Superior temporal gyrus (tissue), 1 donor: ENCODE results near the gene ANAPC13.

Experiments
- DNase-seq: peaks from one replicate; pipeline ENCODE4 v3.0.0-alpha.2; 2016; ENCODE audit errors: extremely low spot score

The ANAPC13 gene

GRCh38 chr3:134485718-134486576 lies at the start of gene ANAPC13, which contains the start of gene CEP63:
Gene ANAPC13 (minus strand): TSS chr3:134485985. CDS start chr3:134482904, 3,081 bp downstream.
Gene CEP63 (plus strand): TSS chr3:134486057. CDS start chr3:134495321, 9,264 bp downstream.
- DNase-seq: peak; percentile 95

GRCh38 chr3:134535186-134535970 lies 49.6 kb upstream of the ANAPC13 start:
- no peak for DNase-seq

DNA sequence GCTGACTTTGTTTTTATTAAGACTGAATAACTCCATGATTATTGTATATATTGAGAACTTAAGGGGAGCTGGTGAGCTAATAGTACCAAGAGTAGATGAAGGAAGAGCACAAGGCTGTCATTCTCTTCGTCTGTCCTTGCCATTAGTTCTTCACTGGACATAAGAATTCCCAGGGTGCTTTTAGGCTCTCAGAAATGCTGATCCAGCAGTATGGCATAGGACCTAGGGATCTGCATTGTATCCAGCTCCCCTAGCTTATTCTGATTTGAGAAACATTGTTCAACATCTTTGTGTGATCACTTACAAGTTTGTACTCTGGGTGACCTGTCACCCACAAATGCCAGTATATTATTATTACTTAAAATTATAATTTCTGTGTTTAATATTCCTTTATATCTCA lies 47.7 kb upstream of the ANAPC13 start:
- DNase-seq: no peak

GRCh38 chr3:134527538-134528186 lies 41.9 kb upstream of the ANAPC13 start:
- no peak for DNase-seq

DNA sequence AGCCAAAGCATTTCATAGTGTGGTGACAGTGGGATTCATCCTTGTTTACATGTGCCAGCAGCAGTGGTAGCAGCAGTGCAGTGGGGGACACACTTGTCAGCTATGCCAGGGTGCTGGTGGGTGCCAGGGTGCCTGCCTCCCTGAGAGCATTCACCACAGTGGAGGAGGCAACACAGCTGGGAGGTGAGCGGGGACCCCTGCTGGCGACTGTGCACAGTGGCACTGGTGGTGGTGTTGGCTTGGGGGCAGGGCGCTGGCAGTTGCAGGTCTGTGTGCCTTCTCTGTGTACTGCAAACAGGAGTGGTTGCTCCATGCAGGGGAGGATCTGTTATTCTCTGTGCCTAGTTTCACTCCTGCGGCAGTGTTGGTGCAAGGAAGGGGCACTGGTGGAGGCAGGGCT lies 41.3 kb upstream of the ANAPC13 start:
- no peak for DNase-seq

DNA sequence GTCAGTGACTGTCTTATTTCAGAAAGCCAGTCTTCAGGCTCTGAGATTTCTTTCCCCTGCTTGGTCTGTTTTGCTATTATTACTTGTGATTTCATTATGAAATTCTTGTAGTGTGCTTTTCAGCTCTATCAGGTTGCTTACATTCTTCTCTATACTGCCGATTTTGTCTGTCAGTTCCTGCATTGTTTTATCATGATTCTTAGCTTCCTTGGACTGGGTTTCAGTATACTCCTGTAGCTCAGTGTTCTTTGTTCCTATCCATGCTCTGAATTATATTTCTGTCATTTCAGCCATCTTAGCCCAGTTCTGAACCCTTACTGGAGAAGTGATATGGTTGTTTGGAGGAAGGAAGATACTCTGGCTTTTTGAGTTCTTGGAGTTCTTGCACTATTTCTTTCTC lies 40.5 kb upstream of the ANAPC13 start:
- no peak for DNase-seq

GRCh38 chr3:134525293-134525692 lies 39.5 kb upstream of the ANAPC13 start:
- no peak for DNase-seq

GRCh38 chr3:134522541-134522940 lies 36.8 kb upstream of the ANAPC13 start:
- no peak for DNase-seq

- DNase-seq: no peak
Measured at GRCh38 chr3:134517791-134518190, 32.0 kb upstream of the ANAPC13 start.

- DNase-seq: no peak
Measured at GRCh38 chr3:134516905-134517304, 31.1 kb upstream of the ANAPC13 start.

- no peak for DNase-seq
Measured at GRCh38 chr3:134511500-134511899, 25.7 kb upstream of the ANAPC13 start.

DNA sequence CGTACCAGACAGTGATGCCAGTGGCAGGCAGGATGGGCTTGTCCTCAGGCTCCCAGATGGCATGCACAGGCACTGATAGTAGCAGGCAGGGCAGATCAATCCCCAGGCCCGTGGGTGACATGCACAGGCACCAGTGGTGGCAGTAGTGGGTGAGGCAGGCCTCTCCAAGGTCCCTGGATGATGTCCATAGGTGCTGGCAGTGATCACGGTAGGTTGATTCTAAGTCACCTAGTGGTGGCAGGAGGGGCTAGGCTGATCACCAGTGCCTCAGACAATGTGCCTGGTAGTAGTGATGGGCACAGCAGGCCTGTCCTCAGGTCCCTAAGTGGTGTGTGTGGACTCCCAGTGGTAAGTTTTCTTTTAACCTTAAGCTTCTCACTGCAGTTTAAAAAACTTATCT lies 19.7 kb upstream of the ANAPC13 start:
- no peak for DNase-seq

- DNase-seq: no peak
Measured at GRCh38 chr3:134504132-134504531, 18.3 kb upstream of the ANAPC13 start.

DNA sequence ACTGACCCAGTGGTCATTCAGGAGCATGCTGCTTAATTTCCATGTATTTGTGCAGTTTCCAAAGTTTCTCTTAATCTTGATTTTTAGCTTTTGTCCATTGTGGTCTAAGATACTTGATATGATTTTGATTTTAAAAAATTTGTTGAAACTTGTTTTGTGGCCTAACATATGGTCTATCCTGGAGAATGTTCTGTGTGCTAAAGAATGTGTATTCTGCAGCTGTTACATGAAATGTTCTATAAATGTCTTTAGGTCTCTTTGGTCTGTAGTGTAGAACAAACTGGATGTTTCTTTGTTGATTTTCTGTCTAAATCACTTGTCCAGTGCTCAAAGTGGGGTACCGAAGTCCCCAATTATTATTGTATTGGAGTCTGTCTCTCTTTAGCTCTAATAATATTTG lies 17.5 kb upstream of the ANAPC13 start:
- DNase-seq: no peak

DNA sequence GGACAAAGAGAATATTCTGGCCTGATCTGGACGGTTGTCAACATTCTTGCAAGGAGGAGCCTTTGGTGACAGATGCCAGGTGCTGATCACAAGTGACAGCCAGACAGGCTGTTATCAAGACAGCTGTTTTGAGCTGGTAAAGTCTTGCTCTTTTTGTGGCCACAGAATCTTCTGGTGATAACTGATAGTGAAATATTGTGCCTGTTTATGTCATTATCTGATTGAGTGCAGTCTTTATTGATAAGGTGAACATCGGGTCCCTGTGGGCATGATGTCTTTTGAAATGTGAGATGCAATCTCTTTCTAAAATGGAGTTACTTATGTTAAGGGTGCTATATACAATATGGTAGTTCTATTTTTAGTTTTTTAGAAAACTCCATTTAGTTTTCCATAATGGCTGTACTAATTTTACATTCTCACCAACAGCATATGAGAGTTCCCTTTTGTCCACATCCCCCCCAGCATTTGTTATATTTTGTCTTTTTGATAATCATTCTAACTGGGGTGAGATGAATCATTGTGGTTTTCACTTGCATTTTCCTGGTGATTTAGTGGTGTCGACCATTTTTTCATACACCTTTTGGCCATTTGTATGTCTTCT lies 10.8 kb upstream of the ANAPC13 start:
- DNase-seq: no peak

DNA sequence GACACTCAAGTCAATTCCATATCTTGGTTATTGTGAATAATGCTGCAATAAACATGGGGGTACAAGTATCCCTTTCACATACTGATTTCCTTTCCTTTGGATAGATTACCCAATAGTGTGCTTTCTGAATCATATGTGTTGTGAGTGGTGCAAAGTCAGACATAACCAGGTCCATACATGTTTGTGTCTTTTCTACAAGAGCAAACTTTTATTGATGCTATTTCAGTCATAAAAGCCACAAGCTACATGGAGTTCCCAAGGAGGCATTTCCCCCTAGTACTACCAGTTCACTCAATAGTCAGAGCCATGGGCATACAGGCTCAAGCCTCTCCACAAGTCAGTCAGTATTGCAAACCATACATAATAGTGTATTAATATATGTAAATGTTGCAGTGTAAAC lies 10.2 kb upstream of the ANAPC13 start:
- no peak for DNase-seq

GRCh38 chr3:134494495-134494894 lies 8.7 kb upstream of the ANAPC13 start:
- DNase-seq: no peak

- DNase-seq: no peak
Measured at GRCh38 chr3:134487406-134487805, 1.6 kb upstream of the ANAPC13 start.

DNA sequence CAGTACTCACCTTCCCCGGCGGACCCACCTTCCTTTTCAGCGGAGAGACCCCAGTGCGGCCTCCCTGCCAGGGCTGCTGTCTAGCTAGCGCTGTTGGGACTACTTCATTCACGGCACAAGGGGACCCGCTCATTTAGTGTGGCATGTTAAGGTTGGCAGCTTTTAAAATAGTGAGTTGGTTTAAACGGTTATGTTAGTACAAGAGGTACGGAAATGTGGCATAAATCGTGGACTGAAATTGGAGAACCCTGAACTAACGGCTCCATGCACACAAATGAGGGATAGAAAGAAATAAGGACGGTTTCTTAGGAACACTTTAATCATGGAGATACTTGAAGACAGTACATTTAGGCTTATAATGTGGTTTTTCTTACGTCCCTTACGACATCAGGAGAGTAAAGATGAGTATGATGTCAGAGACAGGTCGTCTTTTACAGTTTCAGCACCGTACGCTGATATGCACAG lies 824 bp upstream of the ANAPC13 start:
- peak; percentile 53 for DNase-seq

GRCh38 chr3:134485075-134485717 lies 589 bp downstream of the ANAPC13 start:
- no peak for DNase-seq

GRCh38 chr3:134483195-134483900 lies 2.4 kb downstream of the ANAPC13 start:
- no peak for DNase-seq
